Measurements from ENCODE around the gene ZIC5.

GRCh38 chr13:99948411-99948810 lies 23.2 kb downstream of the ZIC5 start:
- TF ChIP-seq CTCF (IDR thresholded peaks at IDR 0.05) (no peak), POLR2A (IDR thresholded peaks at IDR 0.05) (no peak)

All from uterus (tissue), 2 donors.